Measurements from ENCODE around the gene PACRG. TPM values are rescaled to one million over a fixed set of nuclear protein-coding genes. Genes with fewer than 3 reads are reported as not detected.

Gene PACRG
- total and polyA plus RNA-seq, 2 of the 4 experiments (the other 2 are of a cell fraction): not detected

GRCh38 chr6:163057260-163057659, 329.5 kb downstream of the PACRG start:
- 60% methylated on average over 1 of the region's 2 CpGs; no CpG with 5 or more reads in 1 of the 2 experiments for WGBS, 2 experiments (ENCODE audit: extremely low coverage in 2 of 2, insufficient read length in 1 of 2)
- Histone ChIP-seq H3K9me3 (ENCODE audit: control insufficient read depth, insufficient read depth, low read length) (peaks cover 21% of the 10 kb centered on the region), H2AK9ac (replicated peaks; ENCODE audit: low read depth, low read length, poor library complexity) (no peak overlapping the region), H4K5ac (ENCODE audit: low read depth, low read length) (no peak overlapping the region), H4K8ac (ENCODE audit: low read depth in 2 of 2, low read length in 2 of 2) (no peak overlapping the region), H3K9ac (ENCODE audit: low read depth, low read length) (no peak overlapping the region), H3K27me3 (ENCODE audit: control insufficient read depth, insufficient read depth, low read length) (no peaks in the 10 kb centered on the region), H4K91ac (ENCODE audit: insufficient read depth, low read depth, low read length) (no peak overlapping the region), H4K20me1 (ENCODE audit: insufficient read depth, low read length) (no peaks in the 10 kb centered on the region), H3K79me1 (ENCODE audit: low read depth in 1 of 2, low read length in 2 of 2) (no peaks in the 10 kb centered on the region), H3K4me2 (ENCODE audit: low read depth, low read length) (no peak overlapping the region), H3K4me1 (ENCODE audit: control insufficient read depth, insufficient read depth, low read length) (no peaks in the 10 kb centered on the region), H2BK20ac (ENCODE audit: low read depth, low read length) (no peak overlapping the region), H3K4me3 (ENCODE audit: insufficient read depth, low read depth, low read length) (no peak overlapping the region), H3K36me3 (ENCODE audit: control insufficient read depth, insufficient read depth, low read length) (no peaks in the 10 kb centered on the region), H2AFZ (replicated peaks; ENCODE audit: low read length, poor library complexity) (no peak overlapping the region), H3K23ac (ENCODE audit: low read depth, low read length) (no peak overlapping the region), H3K4ac (ENCODE audit: low read depth, low read length) (no peak overlapping the region), H3K9me1 (ENCODE audit: insufficient read depth, low read length) (no peaks in the 10 kb centered on the region), H3K56ac (ENCODE audit: extremely low read depth, insufficient read depth, low read length) (no peak overlapping the region), H2BK5ac (ENCODE audit: low read depth, low read length, poor library complexity, severe bottlenecking) (no peak overlapping the region), H2AK5ac (ENCODE audit: low read depth, low read length) (no peak overlapping the region), H2BK15ac (ENCODE audit: low read depth, low read length) (no peak overlapping the region), H3K27ac (ENCODE audit: insufficient read depth, low read length) (no peak overlapping the region), H3K14ac (replicated peaks; ENCODE audit: low read depth, low read length) (no peak overlapping the region), H2BK120ac (ENCODE audit: low read depth, low read length) (no peak overlapping the region), H3K18ac (ENCODE audit: low read depth, low read length) (no peak overlapping the region)
- DNase-seq: no peak
- TF ChIP-seq SMC3 (IDR thresholded peaks at IDR 0.05; ENCODE audit: low read depth, low read length): no peak
- peak; percentile 66 for TF ChIP-seq CEBPB (IDR thresholded peaks at IDR 0.05; ENCODE audit: low read depth, low read length)
- intact Hi-C loops (cut with micrococcal nuclease): no loop called here
- POLR2A ChIA-PET (ENCODE audit: unreplicated experiment): no interaction called here
- BruUV-seq (replicated peaks): no TSS peak
- in situ Hi-C loops (cut with MboI; ENCODE audit: low sequenced_read_pairs): no loop called here
- dilution Hi-C loops (cut with HindIII; ENCODE audit: low sequenced_read_pairs, unreplicated experiment): no loop called here
- no peak for ATAC-seq (ENCODE audit: low read depth)
- CTCF ChIA-PET: no interaction called here
